CD4-positive, alpha-beta T cell treated with Interleukin-12 subunit alpha and Interleukin-12 subunit beta, for 1 hour (primary cell): ENCODE results near the gene NXPH4.

Experiments
- DNase-seq: peaks from one replicate; pipeline ENCODE4 v3.0.0-alpha.2; 2020

NXPH4 gene

GRCh38 chr12:57247041-57247440 lies 30.4 kb downstream of the NXPH4 start:
- DNase-seq: no peak

GRCh38 chr12:57248934-57249742 lies 32.5 kb downstream of the NXPH4 start:
- no peak for DNase-seq

GRCh38 chr12:57250541-57250940 lies 33.9 kb downstream of the NXPH4 start:
- DNase-seq: no peak

GRCh38 chr12:57250956-57251355 lies 34.4 kb downstream of the NXPH4 start, which contains the start of gene STAC3:
Gene STAC3 (minus strand): TSS chr12:57251187. CDS start chr12:57249636, 1,551 bp downstream.
- DNase-seq: no peak

GRCh38 chr12:57254506-57255280 lies 38.1 kb downstream of the NXPH4 start:
- DNase-seq: no peak

GRCh38 chr12:57255916-57256315 lies 39.3 kb downstream of the NXPH4 start:
- no peak for DNase-seq

GRCh38 chr12:57258977-57259970 lies 42.7 kb downstream of the NXPH4 start:
- DNase-seq: no peak

GRCh38 chr12:57260366-57260765 lies 43.8 kb downstream of the NXPH4 start:
- DNase-seq: no peak

GRCh38 chr12:57261428-57261865 lies 44.9 kb downstream of the NXPH4 start:
- no peak for DNase-seq

- DNase-seq: no peak
These were observed 45.7 kb downstream of the NXPH4 start for GRCh38 chr12:57262126-57262822.

GRCh38 chr12:57263096-57263495 lies 46.5 kb downstream of the NXPH4 start:
- no peak for DNase-seq

- DNase-seq: no peak
These were observed 50.1 kb downstream of the NXPH4 start for GRCh38 chr12:57266681-57267080.

- DNase-seq: no peak
These were observed 51.7 kb downstream of the NXPH4 start for GRCh38 chr12:57268264-57268663.

- DNase-seq: no peak
These were observed 54.4 kb downstream of the NXPH4 start for GRCh38 chr12:57270966-57271470.

- DNase-seq: no peak
These were observed 56.0 kb downstream of the NXPH4 start for GRCh38 chr12:57272337-57273151.

GRCh38 chr12:57273516-57273915 lies 56.9 kb downstream of the NXPH4 start:
- DNase-seq: no peak
